ENCODE measurements around the gene KLC3. TPM values are rescaled to one million over a fixed set of nuclear protein-coding genes. Genes with fewer than 3 reads are reported as not detected.

KLC3 gene
- total and polyA plus RNA-seq, 2 donors (not counting 1 experiment from before 2014, with no cell fraction given) = 0.09 to 0.17 TPM

- Histone ChIP-seq H3K4me3 (replicated peaks in 1 of 4; ENCODE audit: control extremely low read depth in 1 of 4, insufficient read depth in 1 of 4, low read depth in 3 of 4, low read length in 4 of 4) (no peak overlapping the region), H3K36me3 (ENCODE audit: control insufficient read depth, insufficient read depth, low read length) (peaks cover 1% of the 10 kb centered on the region), H3K9me3 (ENCODE audit: control insufficient read depth, insufficient read depth, low read depth, low read length) (no peaks in the 10 kb centered on the region), H4K20me1 (ENCODE audit: control insufficient read depth, extremely low read depth, insufficient read depth, low read length) (no peaks in the 10 kb centered on the region), H3K9ac (ENCODE audit: insufficient read depth, low read length) (no peak overlapping the region), H3K27ac (ENCODE audit: insufficient read depth, low read length) (no peak overlapping the region), H3K27me3 (ENCODE audit: control insufficient read depth, insufficient read depth, low read length) (no peaks in the 10 kb centered on the region), H3K4me1 (ENCODE audit: control insufficient read depth, extremely low read depth, insufficient read depth, low read length) (no peaks in the 10 kb centered on the region), H2AFZ (ENCODE audit: low read length) (no peak overlapping the region), H3K4me2 (ENCODE audit: extremely low read depth, insufficient read depth, low read length) (no peak overlapping the region), H3K79me2 (ENCODE audit: control insufficient read depth, insufficient read depth, low read length) (no peaks in the 10 kb centered on the region)
- TF ChIP-seq CTCF (conservative IDR thresholded peaks at IDR 0.05 in 1 of 2, IDR thresholded peaks at IDR 0.05 in 1 of 2; ENCODE audit: low read depth in 1 of 2, low read length in 2 of 2) (no peak), EZH2 (IDR thresholded peaks at IDR 0.05; ENCODE audit: low read length, missing control alignments) (no peak)
- DNase-seq (ENCODE audit: low read depth in 2 of 2) = peak in 1 of 2 donors; percentile 32
Observed at GRCh38 chr19:45294291-45295029, 46.1 kb upstream of the KLC3 start.

DNA sequence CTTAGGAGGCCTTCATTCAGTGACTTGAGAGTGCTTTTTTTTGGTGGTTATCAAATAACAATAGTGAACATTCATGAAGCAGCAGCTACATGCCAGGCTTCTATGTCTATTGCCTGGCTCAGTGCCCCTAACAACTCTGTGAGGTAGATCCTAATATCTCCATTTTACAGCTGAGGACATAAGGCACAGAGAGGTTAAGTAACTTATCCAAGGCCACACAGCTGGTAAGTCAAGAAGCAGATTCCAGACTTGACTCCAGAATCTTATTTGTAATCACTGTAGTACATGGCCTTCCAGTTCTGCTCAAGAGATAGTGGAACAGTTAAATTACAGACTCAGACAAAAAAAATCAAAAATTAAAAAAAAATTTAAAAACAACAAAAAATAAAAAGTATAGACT is 44.7 kb upstream of the KLC3 start:
- no peak overlapping the region for H3K4me2 ChIP-seq (ENCODE audit: extremely low read depth, insufficient read depth, low read length)
- H3K36me3 ChIP-seq (ENCODE audit: control insufficient read depth, insufficient read depth, low read length) = peaks cover 1% of the 10 kb centered on the region
- H3K9ac ChIP-seq (ENCODE audit: insufficient read depth, low read length) = no peak overlapping the region
- no peak overlapping the region for H3K27ac ChIP-seq (ENCODE audit: insufficient read depth, low read length)
- no peak for DNase-seq (ENCODE audit: low read depth in 2 of 2)
- H3K4me3 ChIP-seq (replicated peaks in 1 of 4; ENCODE audit: control extremely low read depth in 1 of 4, insufficient read depth in 1 of 4, low read depth in 3 of 4, low read length in 4 of 4) = no peak overlapping the region
- TF ChIP-seq CTCF (conservative IDR thresholded peaks at IDR 0.05 in 1 of 2, IDR thresholded peaks at IDR 0.05 in 1 of 2; ENCODE audit: low read depth in 1 of 2, low read length in 2 of 2) (no peak), EZH2 (IDR thresholded peaks at IDR 0.05; ENCODE audit: low read length, missing control alignments) (no peak)
- H3K4me1 ChIP-seq (ENCODE audit: control insufficient read depth, extremely low read depth, insufficient read depth, low read length) = no peaks in the 10 kb centered on the region
- H3K27me3 ChIP-seq (ENCODE audit: control insufficient read depth, insufficient read depth, low read length) = no peaks in the 10 kb centered on the region
- H3K79me2 ChIP-seq (ENCODE audit: control insufficient read depth, insufficient read depth, low read length) = no peaks in the 10 kb centered on the region
- H4K20me1 ChIP-seq (ENCODE audit: control insufficient read depth, extremely low read depth, insufficient read depth, low read length) = no peaks in the 10 kb centered on the region
- no peaks in the 10 kb centered on the region for H3K9me3 ChIP-seq (ENCODE audit: control insufficient read depth, insufficient read depth, low read depth, low read length)
- no peak overlapping the region for H2AFZ ChIP-seq (ENCODE audit: low read length)

- Histone ChIP-seq H3K27ac (ENCODE audit: insufficient read depth, low read length) (no peak overlapping the region), H3K27me3 (ENCODE audit: control insufficient read depth, insufficient read depth, low read length) (no peaks in the 10 kb centered on the region), H3K4me1 (ENCODE audit: control insufficient read depth, extremely low read depth, insufficient read depth, low read length) (no peaks in the 10 kb centered on the region), H3K4me2 (ENCODE audit: extremely low read depth, insufficient read depth, low read length) (no peak overlapping the region), H3K4me3 (replicated peaks in 1 of 4; ENCODE audit: control extremely low read depth in 1 of 4, insufficient read depth in 1 of 4, low read depth in 3 of 4, low read length in 4 of 4) (no peak overlapping the region), H3K79me2 (ENCODE audit: control insufficient read depth, insufficient read depth, low read length) (no peaks in the 10 kb centered on the region), H3K36me3 (ENCODE audit: control insufficient read depth, insufficient read depth, low read length) (peaks cover 1% of the 10 kb centered on the region), H2AFZ (ENCODE audit: low read length) (no peak overlapping the region), H3K9me3 (ENCODE audit: control insufficient read depth, insufficient read depth, low read depth, low read length) (no peaks in the 10 kb centered on the region), H4K20me1 (ENCODE audit: control insufficient read depth, extremely low read depth, insufficient read depth, low read length) (no peaks in the 10 kb centered on the region), H3K9ac (ENCODE audit: insufficient read depth, low read length) (no peak overlapping the region)
- no peak for TF ChIP-seq CTCF (conservative IDR thresholded peaks at IDR 0.05 in 1 of 2, IDR thresholded peaks at IDR 0.05 in 1 of 2; ENCODE audit: low read depth in 1 of 2, low read length in 2 of 2)
- TF ChIP-seq EZH2 (IDR thresholded peaks at IDR 0.05; ENCODE audit: low read length, missing control alignments) = no peak
- no peak for DNase-seq (ENCODE audit: low read depth in 2 of 2)
Observed at GRCh38 chr19:45296355-45296754, 44.2 kb upstream of the KLC3 start.
